ENCODE measurements around the gene LAMA3.

Gene LAMA3

DNA sequence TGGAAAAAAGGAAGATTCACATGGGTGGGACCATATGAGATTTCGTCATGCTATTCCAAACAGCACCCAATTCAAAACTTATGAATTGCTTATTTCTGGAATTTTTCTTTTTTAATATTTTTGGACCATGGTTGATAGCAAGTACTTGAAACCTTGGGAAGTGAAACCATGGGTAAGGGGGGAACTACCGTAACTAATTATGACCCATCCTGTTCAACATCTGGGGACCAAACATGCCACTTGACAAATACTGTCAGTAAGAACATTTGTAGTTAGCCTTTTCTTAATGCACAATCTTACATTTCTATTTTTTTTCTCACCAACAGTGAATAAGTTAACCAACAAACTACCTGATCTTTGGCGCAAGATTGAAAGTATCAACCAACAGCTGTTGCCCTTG is 219.6 kb downstream of the LAMA3 start:
- Histone ChIP-seq H3K27me3 (ENCODE audit: control insufficient read depth, insufficient read depth, low read length, poor library complexity, severe bottlenecking) (no peaks in the 10 kb centered on the region), H3K4me3 (ENCODE audit: insufficient read depth, low read depth, low read length) (no peak overlapping the region), H3K27ac (ENCODE audit: insufficient read depth, low read depth, low read length, poor library complexity, severe bottlenecking) (no peak overlapping the region), H3K9me3 (ENCODE audit: control insufficient read depth, low read length) (no peaks in the 10 kb centered on the region), H3K36me3 (ENCODE audit: control insufficient read depth, insufficient read depth, low read length) (no peaks in the 10 kb centered on the region), H3K4me1 (ENCODE audit: control insufficient read depth, insufficient read depth, low read length) (no peaks in the 10 kb centered on the region)
- 92 to 94% methylated on average over 3 of the region's 3 CpGs for WGBS, 2 experiments

DNA sequence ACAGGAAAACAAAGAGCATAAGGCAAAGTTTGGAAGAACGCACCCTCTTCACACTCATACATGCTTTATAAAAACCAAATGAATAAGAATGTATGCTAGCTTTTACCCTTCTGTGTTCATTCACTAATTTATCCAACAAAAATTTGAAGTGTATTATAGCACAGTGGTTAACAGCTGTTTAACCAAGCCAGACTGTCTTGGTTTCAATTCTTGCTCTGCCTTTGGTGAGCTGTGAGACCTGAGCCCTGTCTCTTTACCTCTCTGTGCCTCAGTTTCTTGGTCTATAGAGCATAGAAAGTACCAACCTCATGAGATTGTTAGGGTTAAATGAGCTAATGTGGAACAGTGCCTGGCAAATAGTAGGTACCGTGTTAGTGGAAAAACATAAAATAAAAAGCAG is 220.8 kb downstream of the LAMA3 start:
- H3K27ac ChIP-seq (ENCODE audit: insufficient read depth, low read depth, low read length, poor library complexity, severe bottlenecking) = no peak overlapping the region
- H3K36me3 ChIP-seq (ENCODE audit: control insufficient read depth, insufficient read depth, low read length) = no peaks in the 10 kb centered on the region
- H3K27me3 ChIP-seq (ENCODE audit: control insufficient read depth, insufficient read depth, low read length, poor library complexity, severe bottlenecking) = no peaks in the 10 kb centered on the region
- no peaks in the 10 kb centered on the region for H3K9me3 ChIP-seq (ENCODE audit: control insufficient read depth, low read length)
- no peaks in the 10 kb centered on the region for H3K4me1 ChIP-seq (ENCODE audit: control insufficient read depth, insufficient read depth, low read length)
- 51 to 61% methylated on average over 2 of the region's 2 CpGs for WGBS, 2 experiments
- H3K4me3 ChIP-seq (ENCODE audit: insufficient read depth, low read depth, low read length) = no peak overlapping the region

DNA sequence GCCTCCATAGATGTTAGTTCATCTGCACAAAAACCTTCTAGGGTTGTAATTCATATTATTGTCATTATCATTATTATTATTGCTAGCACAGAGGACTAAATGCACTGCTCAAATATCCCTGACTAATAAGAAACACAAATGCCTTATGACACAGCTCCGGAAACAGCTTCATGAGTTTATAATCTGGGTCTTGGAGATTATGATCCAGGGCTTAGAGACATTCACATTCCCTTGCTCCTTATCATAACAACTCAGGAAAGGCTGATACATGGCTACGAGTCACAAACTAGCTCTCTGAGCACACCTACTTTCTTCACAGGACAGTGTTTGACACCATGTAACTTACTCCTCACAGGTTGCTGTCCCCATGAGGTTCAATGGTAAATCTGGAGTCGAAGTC is 223.1 kb downstream of the LAMA3 start:
- Histone ChIP-seq H3K27ac (ENCODE audit: insufficient read depth, low read depth, low read length, poor library complexity, severe bottlenecking) (no peak overlapping the region), H3K27me3 (ENCODE audit: control insufficient read depth, insufficient read depth, low read length, poor library complexity, severe bottlenecking) (no peaks in the 10 kb centered on the region), H3K36me3 (ENCODE audit: control insufficient read depth, insufficient read depth, low read length) (no peaks in the 10 kb centered on the region), H3K4me3 (ENCODE audit: insufficient read depth, low read depth, low read length) (no peak overlapping the region), H3K4me1 (ENCODE audit: control insufficient read depth, insufficient read depth, low read length) (no peaks in the 10 kb centered on the region), H3K9me3 (ENCODE audit: control insufficient read depth, low read length) (no peaks in the 10 kb centered on the region)
- 92 to 94% methylated on average over 3 of the region's 3 CpGs for WGBS, 2 experiments

DNA sequence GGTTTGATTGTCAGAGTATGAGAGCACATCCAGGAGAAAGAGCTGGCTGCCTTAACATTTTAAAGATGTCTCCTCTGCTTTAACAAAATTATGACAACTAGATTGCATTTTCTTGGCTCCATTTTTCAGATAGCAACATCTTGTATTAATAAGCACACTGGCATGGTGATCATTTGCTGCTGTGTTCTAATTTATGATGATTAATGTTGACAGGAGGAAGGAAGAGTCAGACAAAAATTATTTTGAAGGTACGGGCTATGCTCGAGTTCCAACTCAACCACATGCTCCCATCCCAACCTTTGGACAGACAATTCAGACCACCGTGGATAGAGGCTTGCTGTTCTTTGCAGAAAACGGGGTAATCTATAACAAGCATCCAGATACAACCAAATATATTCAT is 227.1 kb downstream of the LAMA3 start:
- Histone ChIP-seq H3K4me1 (ENCODE audit: control insufficient read depth, insufficient read depth, low read length) (no peaks in the 10 kb centered on the region), H3K9me3 (ENCODE audit: control insufficient read depth, low read length) (no peaks in the 10 kb centered on the region)
- 96 to 100% methylated on average over 4 of the region's 4 CpGs for WGBS, 2 experiments

DNA sequence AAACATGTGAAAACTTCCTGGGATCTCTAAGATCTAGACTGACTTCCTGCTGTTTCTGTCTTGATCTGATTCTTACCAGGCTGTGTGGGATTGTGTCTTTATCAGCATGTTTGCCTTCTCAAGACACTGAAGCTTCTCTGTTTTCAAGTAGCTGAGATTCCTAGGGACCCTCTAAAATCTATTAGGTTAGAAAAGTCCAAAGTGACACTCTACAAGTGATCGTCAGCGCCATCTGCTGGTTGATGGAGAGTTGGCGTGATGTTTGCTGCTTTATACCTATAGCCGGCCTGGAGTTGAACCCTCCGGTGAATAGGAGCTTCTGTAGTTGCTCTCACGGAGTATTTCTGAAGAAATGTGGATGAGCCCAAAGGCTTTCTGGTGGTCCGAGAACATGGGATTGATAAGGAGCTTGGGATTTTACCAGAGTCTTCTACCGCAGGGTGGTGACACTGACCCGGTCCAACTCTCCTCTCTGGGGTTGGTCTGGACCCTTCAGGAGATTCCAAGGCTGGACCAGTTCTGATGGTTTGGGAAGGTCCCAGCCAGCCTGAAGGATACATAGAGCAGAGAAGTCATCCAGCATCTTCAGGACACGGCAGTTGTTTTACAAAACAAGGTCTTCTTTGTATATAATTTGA is 229.3 kb downstream of the LAMA3 start:
- Histone ChIP-seq H3K27ac (ENCODE audit: insufficient read depth, low read depth, low read length, poor library complexity, severe bottlenecking) (no peak overlapping the region), H3K4me1 (ENCODE audit: control insufficient read depth, insufficient read depth, low read length) (no peaks in the 10 kb centered on the region), H3K9me3 (ENCODE audit: control insufficient read depth, low read length) (no peaks in the 10 kb centered on the region), H3K4me3 (ENCODE audit: insufficient read depth, low read depth, low read length) (no peak overlapping the region), H3K36me3 (ENCODE audit: control insufficient read depth, insufficient read depth, low read length) (no peaks in the 10 kb centered on the region), H3K27me3 (ENCODE audit: control insufficient read depth, insufficient read depth, low read length, poor library complexity, severe bottlenecking) (no peaks in the 10 kb centered on the region)
- WGBS, 2 experiments = 41 to 42% methylated on average over 10 of the region's 10 CpGs

More for the DNA sequence above, 227.1 kb downstream of the LAMA3 start:
- Histone ChIP-seq H3K27me3 (ENCODE audit: control insufficient read depth, insufficient read depth, low read length, poor library complexity, severe bottlenecking) (no peaks in the 10 kb centered on the region), H3K4me3 (ENCODE audit: insufficient read depth, low read depth, low read length) (no peak overlapping the region), H3K36me3 (ENCODE audit: control insufficient read depth, insufficient read depth, low read length) (no peaks in the 10 kb centered on the region), H3K27ac (ENCODE audit: insufficient read depth, low read depth, low read length, poor library complexity, severe bottlenecking) (no peak overlapping the region)

DNA sequence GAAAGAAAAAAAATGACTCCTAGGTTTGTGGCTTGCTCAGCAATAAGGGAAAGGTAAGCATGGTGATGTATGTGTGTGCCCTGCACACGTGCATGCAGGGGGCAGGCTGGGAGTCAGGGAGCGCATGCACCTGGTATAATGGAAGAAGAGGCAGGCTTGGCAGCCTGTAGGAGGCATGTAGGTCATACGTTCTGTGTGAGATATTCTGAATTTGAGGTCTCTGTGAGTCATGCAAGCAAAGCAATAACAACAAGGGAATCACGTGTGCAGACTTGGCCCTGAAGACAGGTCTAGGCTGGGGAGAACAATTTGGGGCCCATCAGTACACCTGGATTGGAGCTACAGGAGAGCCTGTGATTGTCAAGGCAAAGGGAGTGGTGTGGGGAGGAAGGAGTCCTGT is 230.8 kb downstream of the LAMA3 start:
- Histone ChIP-seq H3K4me1 (ENCODE audit: control insufficient read depth, insufficient read depth, low read length) (no peaks in the 10 kb centered on the region), H3K36me3 (ENCODE audit: control insufficient read depth, insufficient read depth, low read length) (no peaks in the 10 kb centered on the region), H3K27ac (ENCODE audit: insufficient read depth, low read depth, low read length, poor library complexity, severe bottlenecking) (no peak overlapping the region), H3K27me3 (ENCODE audit: control insufficient read depth, insufficient read depth, low read length, poor library complexity, severe bottlenecking) (no peaks in the 10 kb centered on the region), H3K9me3 (ENCODE audit: control insufficient read depth, low read length) (no peaks in the 10 kb centered on the region), H3K4me3 (ENCODE audit: insufficient read depth, low read depth, low read length) (no peak overlapping the region)
- WGBS, 2 experiments = 89 to 90% methylated on average over 4 of the region's 4 CpGs

DNA sequence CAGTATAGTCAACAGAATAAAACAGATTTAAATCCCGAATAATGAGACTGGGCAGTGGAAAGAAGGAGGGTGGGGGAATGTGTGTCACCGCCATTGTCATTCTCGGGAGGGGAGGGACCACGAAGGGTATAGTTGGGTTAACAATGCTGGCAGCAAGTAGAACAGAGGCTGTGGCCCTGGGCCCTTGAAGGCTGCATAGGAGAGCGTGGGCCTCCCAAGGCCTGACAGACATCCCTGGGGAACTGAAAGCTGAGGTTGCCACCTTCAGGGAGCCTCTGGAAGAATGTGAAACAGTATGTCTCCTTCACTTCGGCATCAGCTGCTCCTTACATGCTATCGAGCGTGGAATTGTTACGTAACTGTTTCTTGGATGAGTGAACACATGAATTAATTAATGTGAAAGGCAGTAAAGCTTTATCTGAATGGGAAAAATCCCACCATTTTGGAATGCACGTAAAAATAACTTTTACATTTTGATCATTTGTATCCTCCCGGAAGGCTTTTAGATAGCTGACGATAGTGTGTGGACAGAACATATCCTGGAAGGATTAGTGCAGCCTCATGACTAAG is 232.5 kb downstream of the LAMA3 start:
- no peaks in the 10 kb centered on the region for H3K27me3 ChIP-seq (ENCODE audit: control insufficient read depth, insufficient read depth, low read length, poor library complexity, severe bottlenecking)
- no peaks in the 10 kb centered on the region for H3K4me1 ChIP-seq (ENCODE audit: control insufficient read depth, insufficient read depth, low read length)
- no peak overlapping the region for H3K4me3 ChIP-seq (ENCODE audit: insufficient read depth, low read depth, low read length)
- H3K9me3 ChIP-seq (ENCODE audit: control insufficient read depth, low read length) = no peaks in the 10 kb centered on the region
- no peak overlapping the region for H3K27ac ChIP-seq (ENCODE audit: insufficient read depth, low read depth, low read length, poor library complexity, severe bottlenecking)
- 75 to 80% methylated on average over 12 of the region's 12 CpGs for WGBS, 2 experiments
- no peaks in the 10 kb centered on the region for H3K36me3 ChIP-seq (ENCODE audit: control insufficient read depth, insufficient read depth, low read length)

DNA sequence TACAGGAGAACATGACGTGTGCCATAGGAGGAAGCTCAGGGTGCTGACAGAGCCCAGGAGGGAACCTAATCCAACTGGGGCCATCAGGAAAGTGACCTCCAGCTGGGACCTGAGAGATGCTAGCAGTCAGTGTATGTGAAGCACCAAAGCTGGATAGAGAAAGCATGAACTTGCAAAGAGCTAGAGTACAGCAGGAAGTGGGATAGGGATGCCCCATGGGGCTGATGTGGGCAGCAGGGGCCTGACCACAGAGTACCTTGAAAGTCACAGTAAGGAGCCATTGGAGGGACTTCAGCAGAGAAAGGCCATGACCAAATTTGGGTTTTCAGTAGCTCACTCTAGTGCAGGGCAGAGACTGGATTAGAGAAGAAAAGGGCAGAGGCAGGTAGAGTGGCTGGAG is 233.7 kb downstream of the LAMA3 start:
- Histone ChIP-seq H3K9me3 (ENCODE audit: control insufficient read depth, low read length) (no peaks in the 10 kb centered on the region), H3K36me3 (ENCODE audit: control insufficient read depth, insufficient read depth, low read length) (no peaks in the 10 kb centered on the region), H3K27ac (ENCODE audit: insufficient read depth, low read depth, low read length, poor library complexity, severe bottlenecking) (no peak overlapping the region), H3K4me1 (ENCODE audit: control insufficient read depth, insufficient read depth, low read length) (no peaks in the 10 kb centered on the region), H3K4me3 (ENCODE audit: insufficient read depth, low read depth, low read length) (no peak overlapping the region), H3K27me3 (ENCODE audit: control insufficient read depth, insufficient read depth, low read length, poor library complexity, severe bottlenecking) (no peaks in the 10 kb centered on the region)
- WGBS, 2 experiments = 33 to 46% methylated on average over 1 of the region's 1 CpG

DNA sequence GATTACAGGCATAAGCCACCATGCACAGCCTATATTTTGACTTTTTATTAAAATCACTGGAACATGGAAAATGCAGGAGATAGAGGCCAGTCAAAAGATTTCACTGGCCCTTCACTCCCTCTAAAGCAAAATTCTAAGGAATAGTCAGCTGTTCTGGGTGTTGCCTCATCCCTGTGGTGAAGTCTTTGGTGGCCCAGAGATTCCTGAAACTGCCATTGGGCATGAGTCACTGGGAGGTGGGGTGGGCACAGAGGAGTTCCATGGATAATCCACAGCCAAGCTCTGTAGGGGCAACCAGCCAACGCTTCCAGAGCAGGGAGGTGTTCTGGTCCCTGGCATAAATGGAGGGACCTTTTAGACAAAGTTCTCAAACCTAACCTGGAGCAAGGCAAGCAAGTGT is 235.6 kb downstream of the LAMA3 start:
- 85 to 95% methylated on average over 1 of the region's 1 CpG for WGBS, 2 experiments
- no peaks in the 10 kb centered on the region for H3K4me1 ChIP-seq (ENCODE audit: control insufficient read depth, insufficient read depth, low read length)
- no peaks in the 10 kb centered on the region for H3K36me3 ChIP-seq (ENCODE audit: control insufficient read depth, insufficient read depth, low read length)
- no peaks in the 10 kb centered on the region for H3K9me3 ChIP-seq (ENCODE audit: control insufficient read depth, low read length)
- H3K27ac ChIP-seq (ENCODE audit: insufficient read depth, low read depth, low read length, poor library complexity, severe bottlenecking) = no peak overlapping the region
- no peaks in the 10 kb centered on the region for H3K27me3 ChIP-seq (ENCODE audit: control insufficient read depth, insufficient read depth, low read length, poor library complexity, severe bottlenecking)
- H3K4me3 ChIP-seq (ENCODE audit: insufficient read depth, low read depth, low read length) = no peak overlapping the region

DNA sequence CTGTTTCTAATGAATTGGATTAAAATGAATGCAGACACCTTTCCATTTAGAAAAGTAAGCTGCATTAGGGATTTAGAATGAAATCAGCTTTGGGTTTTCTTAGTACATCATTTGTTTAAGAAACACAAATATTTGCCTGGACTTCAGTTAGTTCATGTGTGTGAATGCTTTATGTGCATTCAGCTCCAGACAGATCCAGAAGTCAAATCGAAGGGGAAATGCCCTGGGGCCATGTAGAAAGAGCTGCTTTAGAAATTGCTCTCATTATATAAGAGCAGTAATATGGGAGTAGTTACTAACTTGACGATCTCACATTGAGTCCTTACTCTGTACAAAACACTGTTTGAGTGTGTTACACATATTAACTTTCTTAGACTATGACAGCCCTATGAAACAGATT is 237.3 kb downstream of the LAMA3 start:
- Histone ChIP-seq H3K4me1 (ENCODE audit: control insufficient read depth, insufficient read depth, low read length) (no peaks in the 10 kb centered on the region), H3K36me3 (ENCODE audit: control insufficient read depth, insufficient read depth, low read length) (no peaks in the 10 kb centered on the region), H3K4me3 (ENCODE audit: insufficient read depth, low read depth, low read length) (no peak overlapping the region), H3K27ac (ENCODE audit: insufficient read depth, low read depth, low read length, poor library complexity, severe bottlenecking) (no peak overlapping the region), H3K27me3 (ENCODE audit: control insufficient read depth, insufficient read depth, low read length, poor library complexity, severe bottlenecking) (no peaks in the 10 kb centered on the region), H3K9me3 (ENCODE audit: control insufficient read depth, low read length) (no peaks in the 10 kb centered on the region)
- WGBS, 2 experiments = 91 to 100% methylated on average over 1 to 2 of the region's 2 CpGs
